HK-2 (cell line): Measurements from ENCODE around the gene TAPT1.
"Not testable (repeated sequence)": the region's sequence is repeated elsewhere in the genome, so short reads cannot be mapped to it uniquely, and the experiment has no call there.

Source experiments
- DNase-seq: peaks from one replicate; pipeline ENCODE4 v3.0.0-alpha.2; 2018; ENCODE audit not compliant: unreplicated experiment

TAPT1 gene

DNA sequence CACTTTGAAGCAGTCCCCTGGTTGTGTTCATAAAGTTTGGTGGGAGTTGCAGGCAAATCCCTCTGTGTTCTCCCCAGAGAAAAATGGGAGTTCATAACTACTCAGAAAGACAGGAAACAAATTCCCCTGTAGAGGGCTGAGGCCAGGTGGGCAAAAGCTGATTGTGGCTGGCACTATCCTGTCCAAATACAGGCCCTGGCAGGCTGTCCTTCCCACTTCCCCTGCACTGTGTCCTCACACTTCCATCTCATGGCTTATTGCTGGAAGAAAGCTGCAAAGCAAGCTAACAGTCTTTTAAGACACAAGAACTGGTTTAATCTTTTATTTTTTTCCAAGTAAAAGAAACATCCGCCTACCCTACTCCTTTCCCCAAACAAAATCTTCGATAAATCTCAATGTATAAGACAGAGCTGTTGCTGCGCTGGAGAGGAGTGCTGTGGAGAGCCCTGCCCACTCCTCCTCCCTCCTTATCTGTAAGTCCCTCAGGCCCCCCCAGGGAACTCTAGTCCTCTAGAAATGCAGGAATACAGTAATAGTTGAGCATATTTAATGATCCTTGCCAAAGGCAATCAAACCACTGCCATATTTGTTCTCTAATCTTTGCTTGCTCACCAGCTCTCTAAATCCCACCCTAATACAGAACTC, 14.0 kb downstream of the TAPT1 start:
- no peak for DNase-seq

GRCh38 chr4:16207409-16207808, 18.9 kb downstream of the TAPT1 start:
- DNase-seq = no peak

GRCh38 chr4:16206848-16207247, 19.4 kb downstream of the TAPT1 start:
- no peak for DNase-seq

GRCh38 chr4:16206301-16206700, 20.0 kb downstream of the TAPT1 start:
- DNase-seq = no peak

- DNase-seq = no peak
Observed at GRCh38 chr4:16205298-16206164, 20.7 kb downstream of the TAPT1 start.

DNA sequence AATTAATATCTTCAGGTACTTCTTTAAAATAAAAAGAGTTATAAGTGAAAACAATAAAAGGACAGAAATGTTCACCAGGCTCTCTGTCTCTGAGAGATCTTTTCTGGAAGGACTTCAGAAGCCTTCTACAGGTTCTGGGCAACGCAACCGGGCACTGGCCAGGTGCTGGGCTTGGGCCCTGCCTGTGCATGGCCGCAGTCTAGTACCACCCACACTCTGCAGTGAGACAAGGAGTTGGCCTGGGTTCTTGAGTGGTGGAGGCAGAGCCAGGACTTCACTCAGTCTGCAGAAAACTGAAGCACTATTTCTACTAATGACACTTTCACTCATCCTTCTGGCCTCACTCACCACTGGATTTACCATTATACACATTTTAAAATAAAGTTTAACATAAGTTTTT, 21.8 kb downstream of the TAPT1 start:
- DNase-seq = no peak

DNA sequence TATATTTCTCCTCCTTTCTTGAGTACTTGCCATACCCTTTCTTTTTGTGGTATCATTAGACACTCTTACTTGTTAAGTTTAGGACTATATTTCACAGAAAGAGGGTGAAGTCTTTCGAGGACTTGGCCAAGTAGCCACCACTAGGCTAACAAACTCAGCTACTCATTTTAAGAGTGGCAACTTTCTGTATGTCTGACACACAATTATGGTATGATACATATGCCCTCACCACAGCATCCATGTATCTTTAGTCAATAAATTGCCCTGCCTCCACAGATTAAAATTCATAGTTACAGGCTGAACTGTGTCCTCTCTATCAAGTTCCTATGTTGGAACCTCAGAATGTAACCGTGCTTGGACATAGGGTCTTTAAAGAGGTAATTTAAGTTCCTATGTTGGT, 23.2 kb downstream of the TAPT1 start:
- no peak for DNase-seq

DNA sequence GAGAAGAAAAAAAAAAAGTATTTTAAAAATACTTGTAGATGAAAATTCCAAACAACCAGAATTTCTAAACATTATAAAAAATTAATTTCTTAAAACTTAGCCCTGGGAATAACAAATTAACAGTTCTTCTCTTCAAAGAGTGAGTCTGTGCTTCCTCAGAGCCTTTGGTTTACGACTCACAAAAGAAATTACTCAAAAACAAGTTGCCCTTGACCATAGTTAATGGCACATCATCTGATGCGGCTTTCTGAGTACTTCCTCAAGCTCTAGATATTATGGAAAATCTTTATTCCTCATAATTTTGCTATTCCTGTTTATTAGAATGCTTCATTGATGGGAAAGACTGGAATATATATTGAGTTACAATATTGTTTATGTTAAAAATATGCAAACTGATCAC, 23.7 kb downstream of the TAPT1 start:
- no peak for DNase-seq

GRCh38 chr4:16199093-16199492, 27.2 kb downstream of the TAPT1 start:
- no peak for DNase-seq

DNA sequence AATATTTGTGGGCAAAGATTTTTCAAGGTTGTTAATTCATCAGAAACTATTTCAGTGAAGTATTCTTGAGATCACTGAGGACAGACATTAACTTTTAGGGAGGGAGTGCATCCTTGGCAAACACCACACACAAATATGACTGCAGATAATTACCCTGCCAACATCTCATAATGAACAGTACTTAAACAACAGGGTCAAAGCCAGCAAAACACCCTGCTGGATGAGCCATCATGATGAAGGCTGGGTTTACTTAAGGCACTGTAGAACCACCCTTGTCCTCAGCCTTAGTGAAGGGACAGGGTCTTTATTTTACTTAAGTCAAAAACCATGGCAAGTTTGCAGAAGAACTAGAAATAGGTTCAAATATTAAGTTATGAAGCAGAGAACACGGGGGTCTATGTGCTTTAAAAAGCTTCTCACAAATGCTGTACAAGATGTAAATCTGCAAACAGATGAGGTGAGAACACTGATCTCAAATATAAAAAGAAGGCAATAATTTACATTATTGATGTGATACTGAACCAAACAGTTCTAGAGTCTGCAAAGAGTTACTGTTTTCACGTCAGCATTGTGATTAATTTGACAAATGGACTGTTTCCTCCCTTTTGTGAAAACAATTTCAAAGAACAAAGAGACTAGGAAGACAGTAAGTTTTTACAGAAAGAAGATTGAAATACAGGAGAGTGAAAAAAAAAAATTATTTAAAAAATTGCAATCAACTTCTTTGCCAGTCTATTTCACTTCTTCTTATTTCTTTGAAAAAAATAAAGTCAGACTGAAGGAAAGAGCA, 28.2 kb downstream of the TAPT1 start:
- no peak for DNase-seq

- no peak for DNase-seq
Observed at GRCh38 chr4:16196482-16197393, 29.5 kb downstream of the TAPT1 start.

DNA sequence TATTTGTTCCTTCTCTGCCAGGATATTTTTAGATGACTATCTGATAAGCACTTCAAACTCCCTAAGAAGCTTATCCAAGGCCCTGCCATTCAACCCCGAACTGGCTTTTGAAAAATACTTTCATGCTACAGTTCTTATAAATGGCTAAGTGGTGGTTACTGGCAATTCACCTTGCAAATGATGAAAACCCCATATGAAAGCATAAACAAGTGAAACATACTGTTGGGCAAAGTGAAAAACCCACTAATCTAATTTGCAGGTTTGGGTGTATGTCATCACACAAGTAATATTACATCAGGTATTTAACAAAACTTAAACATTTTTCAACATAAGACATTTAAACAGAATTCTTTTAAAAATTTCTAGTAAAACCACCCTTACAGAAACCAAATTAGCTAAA, 31.1 kb downstream of the TAPT1 start:
- no peak for DNase-seq

DNA sequence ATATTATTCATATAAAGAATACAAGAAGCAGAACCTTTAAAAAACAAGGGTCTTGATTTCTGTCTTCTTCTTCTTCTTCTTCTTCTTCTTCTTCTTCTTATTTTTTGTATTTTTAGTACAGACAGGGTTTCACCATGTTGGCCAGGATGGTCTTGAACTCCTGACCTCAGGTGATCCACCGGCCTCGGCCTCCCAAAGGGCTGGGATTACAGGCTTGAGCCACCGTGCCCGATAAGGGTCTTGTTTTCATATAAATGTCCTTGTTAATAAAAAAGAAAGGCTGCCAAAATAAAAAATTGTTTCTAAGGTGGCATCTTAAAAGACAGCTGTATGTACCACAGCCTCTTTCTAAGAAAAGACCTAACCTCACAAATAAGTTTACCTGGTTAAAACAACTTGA, 31.5 kb downstream of the TAPT1 start:
- DNase-seq = not testable (repeated sequence)

DNA sequence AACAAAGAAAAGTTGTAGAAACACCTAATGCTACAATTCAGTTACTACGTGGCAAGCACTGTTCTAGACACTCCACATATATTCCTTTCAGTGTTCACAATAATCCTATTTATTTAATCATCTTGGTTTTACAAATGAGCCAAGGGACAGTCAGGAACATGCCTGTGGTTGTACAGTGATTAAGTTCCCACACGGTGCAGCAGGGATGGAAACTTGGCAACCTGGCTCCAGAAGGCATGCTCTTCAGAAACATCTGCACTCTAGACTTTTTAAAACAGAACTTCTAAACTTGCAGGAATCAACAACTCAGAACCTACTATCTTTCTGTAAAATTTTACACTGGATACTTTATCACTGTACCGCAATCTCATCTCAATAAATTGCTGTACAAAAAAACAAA, 32.1 kb downstream of the TAPT1 start:
- DNase-seq = no peak

DNA sequence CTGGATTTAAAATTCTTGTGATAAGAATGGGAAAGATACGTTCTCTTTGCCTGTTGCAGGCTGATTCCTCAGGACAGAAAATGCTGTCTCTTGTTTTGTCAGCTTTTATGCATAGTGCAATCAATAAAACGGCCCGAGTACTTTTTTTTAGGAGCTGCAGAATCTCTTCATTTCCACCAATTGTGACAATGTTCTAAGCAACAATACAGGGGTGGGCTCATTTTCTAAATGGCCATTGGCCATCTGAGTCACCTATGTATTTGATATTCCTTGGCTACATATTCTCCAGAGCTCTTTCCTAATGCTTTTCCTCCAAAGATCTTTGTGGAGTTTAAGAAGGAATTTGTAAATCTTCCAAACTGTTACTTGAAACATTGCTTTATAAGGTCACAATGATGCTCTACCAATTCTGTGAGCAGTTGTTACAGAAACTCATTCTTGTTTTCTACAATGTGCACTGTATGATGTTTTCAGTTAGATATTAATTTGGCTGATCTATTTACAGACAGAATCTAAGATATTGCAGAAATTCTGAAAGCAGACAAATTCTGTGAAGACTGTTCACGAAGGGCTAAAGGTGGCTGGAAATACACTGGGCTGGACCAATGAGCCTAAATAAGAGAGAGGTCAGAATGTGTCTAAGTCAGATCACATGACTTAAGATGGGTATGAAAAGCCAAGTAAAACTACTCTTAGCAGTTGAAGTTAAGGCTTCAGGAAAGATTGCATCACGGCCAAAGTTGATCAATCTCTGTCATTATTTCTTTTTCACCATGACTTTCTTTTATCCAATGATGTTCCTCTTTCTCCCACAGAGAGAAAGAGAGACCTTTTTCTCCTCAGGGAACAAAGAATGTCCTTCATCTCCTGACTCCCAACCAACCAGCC, 33.4 kb downstream of the TAPT1 start:
- no peak for DNase-seq

DNA sequence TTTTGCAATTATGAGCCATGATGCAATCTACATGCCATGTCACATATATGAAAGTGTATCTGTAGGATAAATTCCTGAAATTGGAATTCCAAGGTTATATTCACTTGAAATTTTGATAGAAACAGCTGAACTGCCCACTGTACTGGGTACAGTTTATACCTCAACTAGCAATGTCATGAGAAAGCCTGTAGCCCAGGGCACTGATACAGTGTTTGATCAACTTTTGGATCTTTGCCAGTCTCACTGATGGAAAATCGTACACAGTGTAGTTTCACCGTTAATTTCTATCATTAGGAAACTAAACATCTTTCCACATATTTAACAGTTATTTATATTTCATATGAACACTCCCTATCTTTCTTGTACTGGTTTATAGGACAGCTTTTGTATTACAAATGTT, 34.2 kb downstream of the TAPT1 start:
- DNase-seq = no peak

- no peak for DNase-seq
Observed at GRCh38 chr4:16187455-16187854, 38.8 kb downstream of the TAPT1 start.

DNA sequence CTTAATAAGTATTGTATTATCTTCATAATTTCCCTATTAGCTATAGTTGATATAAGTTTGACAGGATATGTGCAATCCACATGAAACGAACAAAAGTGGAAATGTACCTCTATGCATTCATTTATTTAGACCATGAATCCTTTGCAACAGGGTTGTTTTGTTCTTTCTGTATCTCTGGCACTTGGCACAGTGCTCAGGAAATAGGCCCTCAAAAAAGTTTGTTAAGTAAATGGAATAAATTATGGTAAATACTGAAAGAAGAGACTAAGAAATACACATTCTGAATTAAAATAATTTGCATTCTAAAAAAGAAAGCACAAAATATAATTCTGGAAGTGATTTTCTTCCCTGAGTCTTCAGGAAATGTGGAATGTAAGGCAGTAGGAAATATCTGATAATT, 39.3 kb downstream of the TAPT1 start:
- no peak for DNase-seq

DNA sequence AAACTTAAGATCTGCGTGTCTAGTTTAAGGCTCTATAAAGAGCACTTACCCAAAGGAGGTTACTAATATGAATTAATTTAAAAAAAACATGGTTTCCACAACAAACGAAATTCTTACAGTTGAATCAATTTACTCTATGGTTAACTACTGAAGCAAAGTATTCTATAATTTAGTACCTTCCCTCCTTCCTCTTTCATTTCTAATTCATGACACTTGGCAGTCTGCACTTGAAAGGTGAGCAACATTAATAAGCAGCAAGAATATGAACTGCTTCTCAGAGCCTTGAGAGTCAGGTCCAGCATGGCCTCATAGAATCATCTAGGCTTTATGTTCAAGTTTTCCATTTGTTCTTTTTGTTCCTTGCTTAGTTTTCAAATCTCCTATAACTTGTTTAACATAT, 42.7 kb downstream of the TAPT1 start:
- DNase-seq = no peak

DNA sequence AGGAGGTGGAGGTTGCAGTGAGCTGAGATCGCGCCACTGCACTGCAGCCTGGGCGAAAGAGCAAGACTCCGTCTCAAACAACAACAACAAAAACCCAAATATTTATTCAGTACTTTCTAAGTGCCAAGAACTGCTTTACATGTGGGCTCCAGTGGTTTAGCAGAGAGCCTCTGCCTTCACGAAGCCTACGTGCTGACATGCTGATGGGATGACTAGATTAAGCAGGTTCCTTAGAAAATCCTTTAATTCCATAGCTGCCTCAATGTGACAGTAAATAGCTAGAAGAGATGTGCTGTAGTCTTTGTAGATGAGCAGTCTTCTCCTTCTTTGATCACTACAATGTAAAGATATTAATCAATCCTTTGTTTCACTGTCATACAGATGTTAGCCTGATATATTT, 49.6 kb downstream of the TAPT1 start:
- no peak for DNase-seq

DNA sequence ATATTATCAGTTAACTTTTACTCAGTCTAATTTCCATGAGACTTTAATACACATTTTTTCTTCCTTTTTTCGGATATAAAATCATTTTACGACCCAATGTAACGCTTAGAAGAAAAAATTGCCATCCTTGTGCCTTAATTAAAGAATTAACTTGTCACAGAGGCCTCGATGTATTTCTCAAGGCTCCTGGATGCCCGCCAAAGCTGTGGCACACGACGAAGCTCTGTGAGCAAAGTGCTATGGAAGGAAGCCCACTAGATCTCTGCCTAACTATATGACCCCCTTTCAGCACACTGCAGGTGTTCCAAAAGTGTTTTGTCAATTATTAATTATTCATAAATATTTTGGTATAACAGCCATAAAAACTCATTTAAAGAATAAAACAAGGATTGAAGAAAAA, 54.4 kb downstream of the TAPT1 start:
- no peak for DNase-seq
